SH-SY5Y (cell line): ENCODE data around the gene ELOVL6.
A peak's percentile ranks its signal among the peaks of the same experiment; 100 is the strongest.

Source experiments
- GATA2 ChIP-seq: IDR thresholded peaks from 2 replicates; pipeline ENCODE4 v1.6.1; 2011; ENCODE audit warnings: mild to moderate bottlenecking, low read depth, low read length
- GATA3 ChIP-seq: IDR thresholded peaks from 2 replicates; pipeline ENCODE4 v1.6.1; 2011; ENCODE audit warnings: low read depth, mild to moderate bottlenecking, low read length, moderate library complexity

DNA sequence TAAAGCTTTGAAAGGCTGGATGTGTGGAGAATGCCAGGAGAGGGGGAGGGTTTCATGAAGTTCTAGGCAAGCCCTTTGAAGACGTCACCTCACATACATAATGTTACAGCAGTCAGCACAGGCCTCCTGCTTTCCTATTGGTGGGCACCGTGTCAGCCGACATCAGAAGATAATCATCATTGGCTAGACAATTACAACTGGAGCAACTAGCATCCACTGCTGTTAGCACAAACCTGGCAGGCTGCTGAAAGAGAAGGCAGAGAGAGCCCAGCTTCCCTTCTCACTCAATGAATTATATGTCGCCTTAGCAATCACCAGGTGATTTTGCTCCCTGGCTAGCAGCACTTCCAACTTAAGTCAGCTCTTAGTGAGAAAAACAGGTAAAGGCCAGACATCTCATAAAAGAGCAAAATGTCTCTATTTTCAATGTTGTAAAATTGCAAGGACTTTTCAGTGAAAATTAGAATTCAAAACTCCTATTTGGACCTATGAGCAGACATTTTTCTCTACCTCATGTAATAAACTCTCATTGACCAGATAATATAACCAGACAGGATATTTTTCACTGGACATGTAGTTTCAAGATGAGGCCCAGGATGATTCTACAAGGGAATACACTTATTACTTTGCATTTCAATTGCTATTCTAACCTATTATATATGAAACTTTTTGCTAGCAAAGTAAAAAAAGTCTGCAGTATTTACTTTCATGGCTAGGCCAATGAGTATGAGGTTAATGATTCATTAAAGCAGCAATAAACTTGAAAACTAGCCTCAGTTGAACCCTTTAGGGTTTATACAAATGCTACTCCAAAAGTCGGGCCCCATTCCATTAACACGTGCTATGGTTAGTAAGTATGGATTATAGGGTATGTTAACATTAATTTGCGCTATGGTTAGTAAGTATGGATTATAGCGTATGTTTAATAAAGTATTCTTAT lies 4.3 kb downstream of the ELOVL6 start:
- TF ChIP-seq GATA2 (peak; percentile 56; the same call in 1 of the 2 replicates), GATA3 (no peak)
